OCI-M1 (cell line): ENCODE measurements around the gene POTEF.
"Not testable (repeated sequence)": the region's sequence is repeated elsewhere in the genome, so short reads cannot be mapped to it uniquely, and the experiment has no call there.

ENCODE experiments used
- DNase-seq: peaks from one replicate; lab custom pipeline; 2025; lab: John Stamatoyannopoulos, UW

Gene POTEF

GRCh38 chr2:130128464-130128863 lies 558 bp downstream of the POTEF start:
- not testable (repeated sequence) for DNase-seq

- not testable (repeated sequence) for DNase-seq
These were observed 1.3 kb downstream of the POTEF start for GRCh38 chr2:130127726-130128125.

GRCh38 chr2:130120924-130121323 lies 8.1 kb downstream of the POTEF start:
- not testable (repeated sequence) for DNase-seq

GRCh38 chr2:130102597-130103363 lies 26.2 kb downstream of the POTEF start:
- DNase-seq, result not testable (repeated sequence)

- not testable (repeated sequence) for DNase-seq
These were observed 66.4 kb downstream of the POTEF start for GRCh38 chr2:130062645-130063044.

GRCh38 chr2:130059982-130060381 lies 69.0 kb downstream of the POTEF start:
- not testable (repeated sequence) for DNase-seq

GRCh38 chr2:130056336-130056735 lies 72.7 kb downstream of the POTEF start:
- DNase-seq, result not testable (repeated sequence)

- DNase-seq, result not testable (repeated sequence)
These were observed 75.7 kb downstream of the POTEF start for GRCh38 chr2:130053217-130053911.

- DNase-seq, result not testable (repeated sequence)
These were observed 76.6 kb downstream of the POTEF start for GRCh38 chr2:130052376-130052775.

GRCh38 chr2:130048422-130048821 lies 80.6 kb downstream of the POTEF start:
- not testable (repeated sequence) for DNase-seq

- DNase-seq, result not testable (repeated sequence)
These were observed 90.8 kb downstream of the POTEF start for GRCh38 chr2:130038265-130038603.

- peak; percentile 0 for DNase-seq
These were observed 103.1 kb downstream of the POTEF start for GRCh38 chr2:130025931-130026330.
